Measurements from ENCODE around the gene KLRK1.
"Not testable (repeated sequence)": the region's sequence is repeated elsewhere in the genome, so short reads cannot be mapped to it uniquely, and the experiment has no call there.

Gene KLRK1

DNA sequence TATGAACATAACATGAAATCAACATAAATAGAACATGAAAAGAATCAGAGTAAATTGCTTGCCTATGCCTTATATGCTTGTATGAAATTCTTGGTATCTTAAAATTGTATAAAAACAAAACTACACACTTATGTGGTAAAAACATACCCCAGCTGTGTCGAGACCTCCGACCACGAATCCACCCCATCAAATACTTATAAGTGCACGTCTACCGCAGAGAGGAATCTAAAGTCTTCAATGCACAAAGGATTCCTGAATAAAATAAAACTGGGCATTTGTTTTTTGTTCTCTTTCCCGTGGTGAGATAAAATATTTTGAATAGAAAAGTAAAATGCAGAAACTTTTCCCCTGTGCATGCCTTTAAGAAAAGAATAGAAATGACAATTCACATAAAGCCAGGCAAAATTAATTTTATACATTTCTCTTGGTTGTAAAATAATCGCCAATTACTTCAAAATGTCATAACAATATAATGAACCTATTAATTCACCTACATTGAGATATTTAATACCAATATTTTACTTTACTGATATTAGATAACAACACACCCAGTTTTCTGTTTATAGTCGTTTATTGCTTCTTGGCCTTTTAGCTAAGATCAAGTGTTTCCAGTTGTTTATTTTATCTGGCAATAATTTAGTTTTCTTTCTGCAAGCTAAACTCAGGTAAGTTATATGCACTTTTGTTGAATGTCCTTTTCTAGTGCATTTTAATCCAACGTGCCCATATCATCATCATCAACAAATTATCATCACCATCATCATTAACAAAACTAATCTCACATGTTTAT is 1.0 kb downstream of the KLRK1 start:
- DNase-seq (ENCODE audit: low read depth): no peak

DNA sequence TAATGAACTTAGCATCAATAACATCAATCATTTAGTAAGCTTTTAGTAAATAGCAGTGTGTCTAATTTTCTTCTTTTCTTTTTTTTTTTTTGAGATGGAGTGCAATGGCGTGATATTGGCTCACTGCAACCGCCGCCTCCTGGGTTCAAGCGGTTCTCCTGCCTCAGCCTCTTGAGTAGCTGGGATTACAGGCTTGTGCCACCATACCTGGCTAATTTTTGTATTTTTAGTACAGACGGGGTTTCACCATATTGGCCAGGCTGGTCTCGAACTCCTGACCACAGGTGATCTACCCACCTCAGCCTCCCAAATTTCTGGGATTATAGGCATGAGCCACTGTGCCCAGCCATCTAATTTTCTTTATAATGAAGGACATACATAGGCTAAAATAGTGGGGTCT is 2.3 kb downstream of the KLRK1 start:
- DNase-seq (ENCODE audit: low read depth): not testable (repeated sequence)

DNA sequence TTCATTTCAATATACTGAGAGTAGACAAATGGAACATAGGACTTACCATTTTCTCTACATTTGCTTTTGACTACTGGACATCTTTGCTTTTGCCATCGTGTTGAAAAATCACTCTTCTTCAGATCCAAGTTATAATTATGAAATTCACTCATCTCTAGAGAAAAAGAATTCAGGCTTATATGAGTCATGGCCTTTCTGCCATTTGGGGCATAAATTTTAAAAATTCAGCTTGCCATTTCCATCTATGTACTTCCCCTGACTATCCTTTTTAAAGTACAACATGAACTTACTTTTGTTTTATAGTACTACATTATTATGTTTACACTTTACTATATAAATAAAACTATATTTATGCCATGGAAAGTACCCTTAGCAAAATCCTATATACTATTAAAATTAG is 3.0 kb downstream of the KLRK1 start:
- DNase-seq (ENCODE audit: low read depth): no peak

DNA sequence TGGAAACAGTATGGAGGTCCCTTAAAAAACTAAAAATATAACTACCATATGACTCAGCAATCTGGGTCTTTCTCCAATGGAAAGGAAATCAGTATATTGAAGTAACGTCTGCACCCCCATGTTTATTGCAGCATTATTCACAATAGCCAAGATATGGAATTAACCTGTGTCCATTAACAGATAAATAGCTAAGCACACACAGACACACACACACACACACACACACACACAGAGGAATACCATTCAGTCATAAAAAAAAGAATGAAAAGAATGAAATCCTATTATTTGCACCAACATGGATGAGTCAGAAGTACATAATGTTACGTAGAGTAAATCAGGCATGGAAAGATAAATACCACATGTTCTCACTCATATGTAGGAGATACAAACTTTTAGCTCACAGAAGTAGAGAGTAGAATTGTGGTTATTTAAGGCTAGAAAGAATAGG is 4.7 kb downstream of the KLRK1 start:
- DNase-seq (ENCODE audit: low read depth): no peak

DNA sequence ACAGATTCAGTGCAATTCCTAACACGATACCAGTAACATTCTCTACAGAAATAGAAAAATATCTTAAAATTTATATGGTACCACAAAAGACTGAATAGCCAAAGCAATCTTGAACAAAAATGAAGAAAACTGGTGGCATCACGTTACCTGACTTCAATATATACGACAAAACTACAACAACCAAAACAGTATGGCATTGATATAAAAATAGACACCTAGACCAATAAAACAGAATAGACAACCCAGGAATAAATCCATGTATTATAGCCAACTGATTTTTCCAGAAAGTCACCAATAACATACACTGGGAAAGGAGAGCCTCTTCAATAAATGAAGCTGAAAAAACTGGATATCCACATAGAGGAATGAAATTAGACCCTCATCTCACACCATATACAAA is 5.7 kb downstream of the KLRK1 start:
- DNase-seq (ENCODE audit: low read depth): no peak

DNA sequence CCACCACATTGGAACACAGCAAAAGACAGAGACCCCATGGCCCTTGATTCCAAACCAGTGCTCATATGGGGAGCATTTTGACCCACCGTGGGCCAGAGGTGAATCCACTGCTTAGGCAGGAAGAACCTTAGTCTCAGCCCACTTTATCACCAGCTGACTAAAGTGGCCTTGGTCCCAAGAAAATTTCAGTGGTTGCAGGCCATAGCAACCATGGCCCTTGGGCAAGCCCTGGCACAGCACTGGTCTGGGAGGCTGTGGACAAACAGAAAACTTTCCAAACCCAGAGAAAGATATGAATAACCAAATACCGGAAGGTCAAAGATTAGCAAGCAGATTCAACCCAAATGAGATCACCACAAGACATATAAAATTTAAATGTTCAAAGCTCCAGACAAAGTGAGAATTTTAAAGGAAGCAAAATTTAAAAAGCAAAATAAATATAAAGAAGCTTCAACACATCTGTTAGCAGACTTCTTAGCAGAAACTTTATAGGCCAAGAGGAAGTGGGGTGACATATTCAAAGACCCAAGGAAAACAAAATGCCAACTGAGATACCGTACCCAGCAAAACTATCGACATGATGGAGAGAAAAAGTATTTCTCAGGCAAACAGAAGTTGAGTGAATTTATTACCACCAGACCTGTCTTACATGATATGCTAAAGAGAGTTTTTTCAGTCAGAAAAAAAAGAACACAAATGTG is 7.8 kb downstream of the KLRK1 start:
- DNase-seq (ENCODE audit: low read depth): no peak

DNA sequence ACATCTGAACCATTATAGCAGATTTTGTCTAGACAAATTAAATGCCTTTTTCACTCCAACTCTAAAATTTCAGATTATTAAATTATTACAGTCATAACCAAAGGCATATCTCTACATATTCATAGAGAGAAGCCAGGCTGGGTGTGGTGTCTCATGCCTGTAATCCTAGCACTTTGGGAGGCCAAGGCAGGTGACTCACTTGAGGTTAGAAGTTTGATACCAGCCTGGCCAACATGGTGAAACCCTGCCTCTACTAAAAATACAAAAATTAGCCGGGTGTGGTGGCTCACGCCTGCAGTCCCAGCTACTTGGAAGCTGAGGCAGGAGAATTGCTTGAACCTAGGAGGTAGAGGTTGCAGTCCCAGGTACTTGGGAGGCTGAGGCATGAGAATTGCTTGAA is 11.1 kb downstream of the KLRK1 start:
- DNase-seq (ENCODE audit: low read depth): not testable (repeated sequence)

DNA sequence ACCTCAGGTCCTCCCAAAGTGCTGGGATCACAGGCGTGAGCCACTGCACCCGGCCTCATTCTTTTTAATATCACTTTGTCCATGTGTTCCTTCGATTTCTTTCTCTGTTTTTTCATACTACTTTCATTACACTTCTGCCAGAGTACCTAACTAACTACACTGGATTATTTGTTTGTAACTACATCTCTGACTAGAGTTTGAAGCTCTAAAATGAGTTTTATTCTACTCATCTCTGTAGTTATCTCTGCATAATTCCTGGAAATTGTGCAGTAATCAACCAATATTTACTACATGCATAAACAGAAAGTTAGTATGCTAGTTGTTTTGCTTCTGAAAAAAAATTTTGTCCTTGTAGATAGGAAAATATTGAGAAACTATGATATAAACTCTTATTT is 15.2 kb downstream of the KLRK1 start:
- no peak for DNase-seq (ENCODE audit: low read depth)

DNA sequence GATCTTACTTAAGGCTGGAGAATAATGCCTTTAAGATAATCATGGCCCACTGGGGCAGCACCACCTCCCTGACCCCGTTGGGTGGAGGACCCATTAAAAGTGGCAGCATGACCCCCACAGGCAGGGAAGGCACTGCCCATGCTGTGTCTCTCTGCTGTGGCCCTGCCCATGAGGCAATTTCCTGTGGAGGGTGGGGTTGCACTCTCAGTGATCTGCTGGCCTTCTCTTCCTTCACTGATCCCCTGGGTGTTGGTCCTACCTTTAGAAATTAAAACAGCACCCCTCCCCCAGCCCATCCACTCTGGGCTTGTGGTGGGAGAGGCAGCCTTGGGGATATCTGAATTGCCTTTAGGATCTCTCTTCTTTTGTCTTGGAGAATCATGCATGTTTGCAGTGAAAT is 17.3 kb downstream of the KLRK1 start:
- DNase-seq (ENCODE audit: low read depth): no peak

DNA sequence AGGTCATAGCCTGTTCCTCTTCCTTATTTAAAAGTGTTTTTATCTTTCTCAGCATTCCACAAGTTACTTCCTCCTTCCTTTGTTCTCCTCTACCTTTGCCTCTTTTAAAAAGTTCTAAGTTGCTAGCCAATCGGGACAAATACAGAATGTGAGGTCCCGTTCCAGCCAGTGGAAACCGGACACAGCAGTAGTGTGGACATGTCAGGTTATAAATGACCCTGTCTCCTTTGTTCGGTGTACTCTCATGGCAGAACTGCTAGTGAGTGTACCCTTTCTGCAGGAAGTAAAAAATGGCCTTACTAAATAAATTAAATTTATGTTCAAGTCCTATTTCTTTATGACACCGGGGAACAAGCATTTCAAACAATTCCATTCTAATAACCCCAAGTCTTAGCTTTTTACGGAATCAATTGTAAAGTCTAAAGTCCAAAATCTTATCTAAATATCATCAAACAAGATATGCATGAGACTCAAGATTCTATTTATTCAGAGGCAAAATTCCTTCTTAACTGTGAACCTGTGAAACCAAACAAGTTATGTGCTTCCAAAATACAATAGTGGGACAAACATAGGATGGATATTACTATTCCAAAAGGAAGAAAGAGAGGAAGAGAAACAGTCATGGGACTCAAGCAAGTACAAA is 17.8 kb downstream of the KLRK1 start:
- DNase-seq (ENCODE audit: low read depth): not testable (repeated sequence)

DNA sequence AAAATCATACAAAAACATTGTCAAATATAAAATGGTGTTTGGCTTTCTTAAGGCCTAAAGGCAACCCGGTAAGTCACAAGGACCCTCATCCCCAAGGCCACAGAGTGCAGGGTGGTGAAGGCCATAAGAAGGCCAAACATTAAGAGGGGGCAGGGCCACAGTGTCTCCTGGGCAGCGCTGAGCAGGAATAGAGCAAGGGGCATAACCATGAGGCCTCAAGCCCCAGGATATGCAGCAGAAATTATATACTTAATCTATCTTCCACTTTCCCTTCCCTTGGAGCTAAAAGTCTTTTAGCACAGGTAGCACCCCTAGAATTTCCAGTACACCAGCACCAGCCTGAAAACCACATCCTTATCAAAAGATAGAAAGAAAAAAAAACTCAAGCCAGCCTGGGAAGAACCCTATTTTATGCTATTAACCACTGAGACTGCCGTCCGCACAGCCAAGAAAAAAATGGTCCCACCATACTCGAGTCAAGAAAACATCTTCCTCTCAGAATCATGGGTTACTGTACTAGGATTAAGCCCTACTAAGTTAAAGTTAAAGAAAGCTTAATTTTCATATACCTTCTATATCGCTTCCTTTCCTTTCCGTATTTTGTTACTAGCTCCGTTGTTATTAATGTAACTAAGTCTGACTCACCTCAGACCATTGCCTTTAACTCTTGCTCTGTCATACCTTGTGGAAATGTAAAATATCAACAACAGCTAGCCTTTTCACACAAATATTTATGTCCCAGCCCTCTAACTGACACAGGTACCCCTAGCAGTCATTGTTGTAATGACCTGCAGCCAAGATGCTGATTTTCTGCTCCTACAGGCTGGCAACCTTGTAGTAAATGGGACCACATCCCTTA is 20.1 kb downstream of the KLRK1 start:
- no peak for DNase-seq (ENCODE audit: low read depth)

DNA sequence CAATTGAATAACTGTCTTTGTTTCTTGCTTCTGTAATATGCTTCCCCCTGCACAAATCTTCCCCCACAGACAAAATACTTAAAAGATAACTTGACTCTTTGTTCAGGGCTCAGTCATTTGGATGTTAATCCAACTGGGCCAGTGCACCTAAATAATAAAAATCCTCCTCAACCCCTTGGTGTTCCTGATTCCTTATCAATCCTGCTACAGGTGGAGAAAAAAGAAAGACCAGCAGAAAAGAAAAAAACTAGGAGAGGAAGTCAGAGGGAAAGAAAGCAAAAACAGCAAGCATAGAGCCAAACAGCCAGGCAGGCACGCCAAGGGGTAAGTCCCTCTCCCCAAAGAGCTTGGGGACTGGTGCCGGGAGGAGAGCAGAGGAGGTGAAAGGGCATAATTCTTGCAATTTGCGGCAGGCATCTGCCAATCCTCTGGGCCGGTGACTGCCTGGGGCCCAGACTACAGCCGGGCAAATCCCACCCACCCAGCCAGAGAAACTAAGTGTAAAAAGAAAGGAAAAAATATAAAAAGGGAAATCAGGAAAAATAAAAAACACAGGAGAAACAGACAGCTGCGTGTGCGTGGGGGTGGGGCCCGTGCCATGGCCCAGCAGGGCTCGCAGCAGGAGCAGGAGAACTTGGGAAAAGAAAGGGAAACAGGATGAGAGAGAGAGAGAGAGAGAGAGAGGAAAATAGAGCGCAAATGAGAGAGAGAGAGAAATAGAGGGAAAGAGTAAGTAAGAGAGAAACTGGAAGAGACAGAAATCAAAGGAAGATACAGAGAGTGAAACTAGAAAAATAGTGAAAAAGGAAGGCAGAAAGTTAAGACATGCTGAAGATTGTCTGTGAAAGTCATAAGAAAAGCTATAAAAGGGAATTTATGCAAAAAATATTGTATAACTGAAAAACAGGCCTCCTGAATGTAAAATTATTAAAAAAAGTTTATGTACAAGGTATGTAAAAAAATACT is 21.4 kb downstream of the KLRK1 start:
- DNase-seq (ENCODE audit: low read depth): no peak

DNA sequence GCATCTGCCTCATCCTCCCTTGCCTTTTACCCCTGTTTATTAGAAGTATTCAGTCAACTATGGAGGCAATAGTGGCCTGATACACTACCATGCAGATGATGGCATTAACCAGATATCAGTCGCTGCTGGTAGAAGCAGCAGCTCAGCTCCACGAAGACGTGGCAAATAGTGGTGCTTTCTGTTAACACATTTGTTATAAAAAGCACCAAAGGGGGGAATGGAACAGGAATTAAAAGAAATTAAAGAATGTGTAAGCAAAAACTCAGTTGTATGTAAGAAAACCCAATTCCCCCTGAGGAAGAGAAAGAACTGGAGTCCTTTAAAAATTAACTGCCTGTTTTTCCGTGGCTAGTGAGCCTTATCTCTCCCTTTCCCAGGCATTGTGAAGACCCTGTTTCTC is 22.1 kb downstream of the KLRK1 start:
- DNase-seq (ENCODE audit: low read depth): not testable (repeated sequence)

DNA sequence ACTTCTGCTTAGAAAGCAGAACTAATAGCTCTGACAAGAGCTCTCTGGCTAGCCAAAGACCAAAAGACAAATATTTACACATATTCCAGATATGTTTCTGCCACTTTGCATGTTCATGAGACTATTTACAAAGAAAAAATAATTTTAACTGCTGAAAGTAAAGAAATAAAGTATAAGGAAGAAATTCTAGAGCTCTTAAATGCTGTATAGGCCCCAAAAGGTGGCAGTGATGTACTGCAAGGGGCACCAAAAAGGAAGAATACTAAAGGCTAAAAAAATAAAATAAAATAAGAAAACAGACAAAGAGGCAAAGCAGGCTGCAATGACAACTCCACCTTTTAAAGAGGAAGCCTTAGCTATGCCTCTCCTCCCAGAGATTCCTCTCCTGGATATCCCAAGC is 23.0 kb downstream of the KLRK1 start:
- no peak for DNase-seq (ENCODE audit: low read depth)

DNA sequence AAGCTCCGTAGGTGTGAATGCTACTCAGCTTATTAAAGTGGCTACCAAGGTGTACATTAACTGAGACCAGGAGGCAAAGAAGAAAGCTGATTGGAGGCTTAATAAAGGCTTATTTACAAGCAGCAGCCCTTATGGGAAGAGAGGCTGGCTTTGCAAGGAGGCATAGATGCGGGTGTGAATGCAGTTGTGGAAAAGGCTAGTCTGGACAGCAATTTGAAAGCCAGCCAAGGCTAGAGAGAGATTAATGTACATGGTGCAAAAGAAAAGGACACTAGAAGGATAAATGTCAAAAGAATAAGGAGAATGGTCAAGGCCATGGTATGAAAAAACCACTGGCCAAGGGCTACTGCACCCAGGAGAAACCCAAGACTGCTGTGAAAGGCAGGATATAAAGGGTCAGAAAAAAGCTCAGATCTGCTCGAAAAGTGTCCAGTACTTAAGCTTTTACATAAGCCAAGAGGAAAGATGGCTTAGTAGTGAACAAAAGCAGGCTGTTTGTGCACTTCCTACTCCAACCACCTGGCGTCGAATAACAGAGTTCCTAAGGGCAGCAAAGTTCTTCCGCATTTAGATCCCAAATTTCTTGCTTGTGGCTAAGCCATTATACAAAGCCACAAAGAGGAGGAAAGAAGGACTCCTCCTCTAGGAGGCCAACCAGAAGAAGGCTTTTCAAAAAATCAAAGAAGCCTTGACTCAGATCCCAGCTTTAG is 24.0 kb downstream of the KLRK1 start:
- DNase-seq (ENCODE audit: low read depth): no peak

DNA sequence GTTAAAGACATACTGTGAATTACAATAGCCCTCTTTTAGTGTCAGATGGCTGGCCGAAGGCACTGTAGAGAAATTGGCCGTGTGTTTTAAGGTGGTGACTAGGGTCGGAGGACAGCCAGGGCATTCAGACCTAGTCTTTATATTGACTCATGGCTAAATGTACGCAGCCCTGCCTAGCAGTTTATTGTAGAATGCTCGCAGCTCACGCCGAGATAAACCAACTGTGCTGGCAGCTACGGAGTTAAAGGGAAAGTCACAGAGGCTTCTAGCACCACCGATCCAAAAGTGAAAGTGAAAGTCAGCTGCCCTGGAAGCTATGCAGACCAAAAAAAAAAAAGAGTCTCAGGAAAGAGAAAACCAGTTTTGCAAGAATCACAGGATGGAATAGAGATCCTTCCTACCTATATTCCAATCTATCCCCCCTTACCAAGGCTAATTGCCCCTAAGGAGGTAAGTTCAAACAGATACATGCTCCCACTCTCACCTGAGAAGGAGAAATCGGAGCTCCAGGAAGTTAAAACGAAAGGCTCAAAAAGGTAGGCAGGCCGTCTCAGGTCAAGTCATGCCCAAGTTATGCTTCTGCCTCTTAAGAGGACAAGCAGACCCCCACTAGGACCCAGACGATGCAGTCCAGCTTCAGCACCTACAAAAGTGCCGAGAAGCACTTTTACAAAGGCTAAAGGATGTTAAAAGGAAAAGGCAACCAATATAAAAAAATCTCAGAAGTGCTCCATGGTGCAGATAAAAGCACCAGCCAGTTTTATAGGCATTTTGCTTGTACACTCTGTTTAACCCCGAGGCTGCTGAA is 24.8 kb downstream of the KLRK1 start:
- no peak for DNase-seq (ENCODE audit: low read depth)

DNA sequence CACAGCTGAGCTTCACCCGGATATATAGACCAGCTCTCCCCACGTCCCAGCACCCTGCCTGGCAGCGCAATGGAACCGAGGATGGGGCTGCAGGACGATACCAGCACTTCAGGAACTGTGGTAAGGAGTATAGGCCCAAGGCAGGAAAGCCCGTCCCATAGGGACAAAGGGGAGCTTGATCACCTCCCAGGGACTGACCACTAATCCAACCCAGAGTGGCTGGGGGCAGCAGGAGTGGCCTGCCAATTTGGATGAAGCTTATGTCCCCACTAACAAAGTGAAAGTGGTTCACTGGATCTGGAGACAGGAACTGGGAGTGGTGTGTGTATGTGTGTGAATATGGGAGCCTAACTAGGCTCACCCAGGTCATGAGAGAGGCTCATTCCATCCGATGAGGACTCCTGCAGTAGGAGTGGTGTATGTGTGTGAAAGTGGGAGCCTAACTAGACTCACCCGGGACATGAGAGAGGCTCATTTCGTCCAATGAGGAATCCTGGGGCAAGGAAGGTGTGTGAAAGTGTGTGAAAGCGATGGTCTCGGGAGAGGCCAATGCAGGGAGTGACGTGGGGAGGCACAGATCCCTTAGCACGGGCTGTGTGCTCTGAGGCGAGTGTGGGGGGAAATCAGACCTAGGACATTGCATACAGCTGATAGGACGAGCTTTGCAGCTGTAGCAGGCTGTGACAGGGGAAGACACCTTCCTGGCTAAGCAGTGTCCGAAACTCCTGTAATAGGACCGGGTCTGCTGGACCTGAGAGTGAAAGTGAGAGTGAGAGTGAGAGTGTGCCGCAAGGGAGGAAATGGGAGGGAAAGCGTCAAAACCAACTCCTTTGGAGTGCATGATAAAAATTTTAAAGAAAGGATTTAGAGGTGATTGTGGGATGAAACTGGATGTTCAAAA is 25.7 kb downstream of the KLRK1 start:
- DNase-seq (ENCODE audit: low read depth): no peak

DNA sequence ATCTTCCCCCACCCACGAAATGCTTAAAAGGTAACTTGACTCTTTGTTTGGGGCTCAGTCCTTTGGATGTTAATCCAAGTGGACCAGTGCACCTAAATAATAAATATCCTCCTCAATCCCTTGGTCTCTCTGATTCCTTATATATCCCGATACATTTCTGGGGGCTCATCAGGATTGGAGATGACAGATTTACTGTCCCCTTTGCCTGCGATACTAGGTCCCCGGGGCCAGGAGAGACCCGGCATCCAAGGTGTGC is 26.3 kb downstream of the KLRK1 start:
- DNase-seq (ENCODE audit: low read depth): no peak

Measured in activated gamma-delta T cell treated with anti-CD3 and anti-CD28 coated beads, Interleukin-2, amount 50 U/mL, for 16 hours (primary cell).